WTC11 (cell line): ENCODE results near the gene GAD2.

Experiments used
- ATF3 ChIP-seq: sonication (generic); formaldehyde crosslinking; conservative IDR thresholded peaks from 2 replicates; pipeline ENCODE4 v1.8.1; 2022; ENCODE audit warnings: mild to moderate bottlenecking, missing genetic modification reagents
- CTCF ChIP-seq: fragments of 200-600 bp; IDR thresholded peaks from 2 replicates; pipeline ENCODE4 v1.8.0; 2022; ENCODE audit warnings: antibody characterized with exemption
- KAT7 ChIP-seq: sonication (generic); formaldehyde crosslinking; IDR thresholded peaks from 2 replicates; pipeline ENCODE4 v1.8.1; 2023; ENCODE audit warnings: missing genetic modification reagents, mild to moderate bottlenecking, borderline replicate concordance
- MYBL2 ChIP-seq: sonication (generic); formaldehyde crosslinking; IDR thresholded peaks from 2 replicates; pipeline ENCODE4 v1.8.1; 2023; ENCODE audit warnings: mild to moderate bottlenecking, moderate library complexity, missing genetic modification reagents
- NR2C2 ChIP-seq: sonication (generic); formaldehyde crosslinking; IDR thresholded peaks from 2 replicates; pipeline ENCODE4 v1.8.0; 2022; ENCODE audit warnings: mild to moderate bottlenecking, missing genetic modification reagents
- SP1 ChIP-seq: sonication (generic); formaldehyde crosslinking; conservative IDR thresholded peaks from 2 replicates; pipeline ENCODE4 v1.8.1; 2022; ENCODE audit warnings: missing genetic modification reagents

- TF ChIP-seq ATF3 (CRISPR knock-in tag) (no peak), SP1 (CRISPR knock-in tag) (no peak), NR2C2 (no peak), CTCF (no peak), KAT7 (CRISPR knock-in tag) (no peak), MYBL2 (CRISPR knock-in tag) (no peak)
Measured at GRCh38 chr10:26169466-26169865, 47.1 kb upstream of the GAD2 start.
